ENCODE results near the gene PPCDC. TPM values are rescaled to one million over a fixed set of nuclear protein-coding genes. Genes with fewer than 3 reads are reported as not detected.

Gene PPCDC
- total and polyA plus RNA-seq, 2 donors (not counting 1 experiment from before 2014, with no cell fraction given): 6.3 to 8.0 TPM

GRCh38 chr15:75095594-75095993 is 72.2 kb downstream of the PPCDC start:
- DNase-seq (ENCODE audit: low read depth in 2 of 2): no peak
- no peaks in the 10 kb centered on the region for H3K79me2 ChIP-seq (ENCODE audit: control insufficient read depth, insufficient read depth, low read length)
- H3K4me3 ChIP-seq (replicated peaks in 1 of 4; ENCODE audit: control extremely low read depth in 1 of 4, insufficient read depth in 1 of 4, low read depth in 3 of 4, low read length in 4 of 4): no peak overlapping the region
- H3K4me1 ChIP-seq (ENCODE audit: control insufficient read depth, extremely low read depth, insufficient read depth, low read length): no peaks in the 10 kb centered on the region
- H3K9ac ChIP-seq (ENCODE audit: insufficient read depth, low read length): no peak overlapping the region
- no peak overlapping the region for H2AFZ ChIP-seq (ENCODE audit: low read length)
- no peaks in the 10 kb centered on the region for H3K27me3 ChIP-seq (ENCODE audit: control insufficient read depth, insufficient read depth, low read length)
- no peak overlapping the region for H3K27ac ChIP-seq (ENCODE audit: insufficient read depth, low read length)
- TF ChIP-seq CTCF (conservative IDR thresholded peaks at IDR 0.05 in 1 of 2, IDR thresholded peaks at IDR 0.05 in 1 of 2; ENCODE audit: low read depth in 1 of 2, low read length in 2 of 2) (no peak), EZH2 (IDR thresholded peaks at IDR 0.05; ENCODE audit: low read length, missing control alignments) (no peak)
- no peaks in the 10 kb centered on the region for H3K36me3 ChIP-seq (ENCODE audit: control insufficient read depth, insufficient read depth, low read length)
- no peaks in the 10 kb centered on the region for H4K20me1 ChIP-seq (ENCODE audit: control insufficient read depth, extremely low read depth, insufficient read depth, low read length)
- H3K9me3 ChIP-seq (ENCODE audit: control insufficient read depth, insufficient read depth, low read depth, low read length): no peaks in the 10 kb centered on the region
- no peak overlapping the region for H3K4me2 ChIP-seq (ENCODE audit: extremely low read depth, insufficient read depth, low read length)

- no peak for DNase-seq (ENCODE audit: low read depth in 2 of 2)
- H3K27me3 ChIP-seq (ENCODE audit: control insufficient read depth, insufficient read depth, low read length): no peaks in the 10 kb centered on the region
- no peaks in the 10 kb centered on the region for H3K9me3 ChIP-seq (ENCODE audit: control insufficient read depth, insufficient read depth, low read depth, low read length)
- no peaks in the 10 kb centered on the region for H3K36me3 ChIP-seq (ENCODE audit: control insufficient read depth, insufficient read depth, low read length)
- no peak overlapping the region for H3K4me3 ChIP-seq (replicated peaks in 1 of 4; ENCODE audit: control extremely low read depth in 1 of 4, insufficient read depth in 1 of 4, low read depth in 3 of 4, low read length in 4 of 4)
- no peak overlapping the region for H2AFZ ChIP-seq (ENCODE audit: low read length)
- TF ChIP-seq EZH2 (IDR thresholded peaks at IDR 0.05; ENCODE audit: low read length, missing control alignments) (no peak), CTCF (conservative IDR thresholded peaks at IDR 0.05 in 1 of 2, IDR thresholded peaks at IDR 0.05 in 1 of 2; ENCODE audit: low read depth in 1 of 2, low read length in 2 of 2) (no peak)
- H3K4me2 ChIP-seq (ENCODE audit: extremely low read depth, insufficient read depth, low read length): no peak overlapping the region
- no peak overlapping the region for H3K27ac ChIP-seq (ENCODE audit: insufficient read depth, low read length)
- no peaks in the 10 kb centered on the region for H3K79me2 ChIP-seq (ENCODE audit: control insufficient read depth, insufficient read depth, low read length)
- no peaks in the 10 kb centered on the region for H3K4me1 ChIP-seq (ENCODE audit: control insufficient read depth, extremely low read depth, insufficient read depth, low read length)
- H3K9ac ChIP-seq (ENCODE audit: insufficient read depth, low read length): no peak overlapping the region
- H4K20me1 ChIP-seq (ENCODE audit: control insufficient read depth, extremely low read depth, insufficient read depth, low read length): no peaks in the 10 kb centered on the region
These were observed 74.5 kb downstream of the PPCDC start for GRCh38 chr15:75097939-75098338.

GRCh38 chr15:75098404-75098803 is 75.0 kb downstream of the PPCDC start:
- Histone ChIP-seq H4K20me1 (ENCODE audit: control insufficient read depth, extremely low read depth, insufficient read depth, low read length) (no peaks in the 10 kb centered on the region), H3K9ac (ENCODE audit: insufficient read depth, low read length) (no peak overlapping the region), H3K79me2 (ENCODE audit: control insufficient read depth, insufficient read depth, low read length) (no peaks in the 10 kb centered on the region), H3K27ac (ENCODE audit: insufficient read depth, low read length) (no peak overlapping the region), H2AFZ (ENCODE audit: low read length) (no peak overlapping the region), H3K36me3 (ENCODE audit: control insufficient read depth, insufficient read depth, low read length) (no peaks in the 10 kb centered on the region), H3K9me3 (ENCODE audit: control insufficient read depth, insufficient read depth, low read depth, low read length) (no peaks in the 10 kb centered on the region), H3K27me3 (ENCODE audit: control insufficient read depth, insufficient read depth, low read length) (no peaks in the 10 kb centered on the region), H3K4me2 (ENCODE audit: extremely low read depth, insufficient read depth, low read length) (no peak overlapping the region), H3K4me3 (replicated peaks in 1 of 4; ENCODE audit: control extremely low read depth in 1 of 4, insufficient read depth in 1 of 4, low read depth in 3 of 4, low read length in 4 of 4) (no peak overlapping the region), H3K4me1 (ENCODE audit: control insufficient read depth, extremely low read depth, insufficient read depth, low read length) (no peaks in the 10 kb centered on the region)
- DNase-seq (ENCODE audit: low read depth in 2 of 2): no peak
- no peak for TF ChIP-seq CTCF (conservative IDR thresholded peaks at IDR 0.05 in 1 of 2, IDR thresholded peaks at IDR 0.05 in 1 of 2; ENCODE audit: low read depth in 1 of 2, low read length in 2 of 2)
- TF ChIP-seq EZH2 (IDR thresholded peaks at IDR 0.05; ENCODE audit: low read length, missing control alignments): no peak

Other genes starting within 250 kb of the PPCDC start
- 16.2 and 22.0 TPM in 2 replicates for gene CSK, start 241.5 kb upstream of the PPCDC start, total RNA-seq
- gene CSK, start 241.5 kb upstream of the PPCDC start, polyA plus RNA-seq: 21.5 and 28.2 TPM in 2 replicates
- gene LMAN1L, start 210.8 kb upstream of the PPCDC start, total RNA-seq: not detected in 2 replicates
- not detected in 2 replicates for gene LMAN1L, start 210.8 kb upstream of the PPCDC start, polyA plus RNA-seq
- gene CPLX3, start 197.0 kb upstream of the PPCDC start, total RNA-seq: not detected in 2 replicates
- not detected in 2 replicates for gene CPLX3, start 197.0 kb upstream of the PPCDC start, polyA plus RNA-seq
- gene ULK3, start 180.4 kb upstream of the PPCDC start, total RNA-seq: 8.8 and 11.8 TPM in 2 replicates
- 11.4 and 14.6 TPM in 2 replicates for gene ULK3, start 180.4 kb upstream of the PPCDC start, polyA plus RNA-seq
- gene SCAMP2, start 150.2 kb upstream of the PPCDC start, total RNA-seq: 11.8 and 15.5 TPM in 2 replicates
- gene SCAMP2, start 150.2 kb upstream of the PPCDC start, polyA plus RNA-seq: 86.2 and 115 TPM in 2 replicates
- gene MPI, start 133.5 kb upstream of the PPCDC start, total RNA-seq: 33.1 and 50.7 TPM in 2 replicates
- 65.0 and 65.5 TPM in 2 replicates for gene MPI, start 133.5 kb upstream of the PPCDC start, polyA plus RNA-seq
- 40.6 and 53.8 TPM in 2 replicates for gene FAM219B, start 116.7 kb upstream of the PPCDC start, total RNA-seq
- 23.0 and 35.3 TPM in 2 replicates for gene FAM219B, start 116.7 kb upstream of the PPCDC start, polyA plus RNA-seq
- gene COX5A, start 85.5 kb upstream of the PPCDC start, total RNA-seq: 33.1 and 41.9 TPM in 2 replicates
- gene COX5A, start 85.5 kb upstream of the PPCDC start, polyA plus RNA-seq: 183 and 213 TPM in 2 replicates
- 0.50 and 3.1 TPM in 2 replicates for gene RPP25, start 66.8 kb upstream of the PPCDC start, total RNA-seq
- 1.00 and 2.3 TPM in 2 replicates for gene RPP25, start 66.8 kb upstream of the PPCDC start, polyA plus RNA-seq
- gene SCAMP5, start 28.0 kb upstream of the PPCDC start, total RNA-seq: 0.50 and 1.5 TPM in 2 replicates
- gene SCAMP5, start 28.0 kb upstream of the PPCDC start, polyA plus RNA-seq: 0.93 and 1.2 TPM in 2 replicates
- gene C15orf39, start 178.3 kb downstream of the PPCDC start, total RNA-seq: 1.3 and 2.3 TPM in 2 replicates
- 1.7 and 2.2 TPM in 2 replicates for gene C15orf39, start 178.3 kb downstream of the PPCDC start, polyA plus RNA-seq
- not detected in 2 replicates for gene GOLGA6C, start 234.7 kb downstream of the PPCDC start, total RNA-seq
- gene GOLGA6C, start 234.7 kb downstream of the PPCDC start, polyA plus RNA-seq: not detected in 2 replicates

Data from fibroblast of lung (primary cell).